BJ (cell line): ENCODE measurements around the gene RGPD4. TPM values are rescaled to one million over a fixed set of nuclear protein-coding genes. Genes with fewer than 3 reads are reported as not detected.

Experiments used
- CTCF ChIA-PET: fragments of 350-600 bp; formaldehyde crosslinking; extraction: SDS; loops from one replicate; lab custom pipeline; 2021; ENCODE audit warnings: antibody characterized with exemption, inconsistent platforms; lab: Yijun Ruan, JAX
- POLR2A ChIA-PET: fragments of 300-600 bp; sonication (Branson Sonifier 250); formaldehyde crosslinking; extraction: SDS; loops from one replicate; lab custom pipeline; 2021; ENCODE audit warnings: antibody characterized with exemption; lab: Charles Lee
- DNase-seq: peaks from one replicate; pipeline ENCODE4 v3.0.0-alpha.2; 2011; ENCODE audit warnings: low read depth
- H3K27me3 ChIP-seq: 2 replicates; pipeline ENCODE4 v1.6.0; 2011; ENCODE audit warnings: low read length; ENCODE audit not compliant: control insufficient read depth, insufficient read depth
- H3K36me3 ChIP-seq: 2 replicates; pipeline ENCODE4 v1.5.1; 2011; ENCODE audit warnings: low read length; ENCODE audit not compliant: control insufficient read depth, insufficient read depth
- H3K4me3 ChIP-seq: 2 replicates; pipeline ENCODE4 v1.5.1; 2011; ENCODE audit warnings: low read depth, mild to moderate bottlenecking, control low read depth, low read length
- polyA plus RNA-seq: library from polyadenylated mRNA; depleted of rRNA; stranded (reverse); fragments of >200 nt; gene quantifications from 2 replicates; pipeline ENCODE4 v1.2.3, GENCODE V29; 2011
- TF ChIP-seq, protein P1 (sequence below): IDR thresholded peaks from 2 replicates; pipeline ENCODE4 v1.5.1; 2011; ENCODE audit warnings: low read depth, mild to moderate bottlenecking, control low read depth, inconsistent platforms, low read length, moderate library complexity; ENCODE audit not compliant: insufficient read depth

Gene RGPD4
- polyA plus RNA-seq, 1 experiment = not detected

- CTCF ChIA-PET = no interaction called here
- H3K36me3 ChIP-seq = no peaks in the 10 kb centered on the region
- H3K4me3 ChIP-seq = no peak overlapping the region
- TF ChIP-seq, protein P1, sequence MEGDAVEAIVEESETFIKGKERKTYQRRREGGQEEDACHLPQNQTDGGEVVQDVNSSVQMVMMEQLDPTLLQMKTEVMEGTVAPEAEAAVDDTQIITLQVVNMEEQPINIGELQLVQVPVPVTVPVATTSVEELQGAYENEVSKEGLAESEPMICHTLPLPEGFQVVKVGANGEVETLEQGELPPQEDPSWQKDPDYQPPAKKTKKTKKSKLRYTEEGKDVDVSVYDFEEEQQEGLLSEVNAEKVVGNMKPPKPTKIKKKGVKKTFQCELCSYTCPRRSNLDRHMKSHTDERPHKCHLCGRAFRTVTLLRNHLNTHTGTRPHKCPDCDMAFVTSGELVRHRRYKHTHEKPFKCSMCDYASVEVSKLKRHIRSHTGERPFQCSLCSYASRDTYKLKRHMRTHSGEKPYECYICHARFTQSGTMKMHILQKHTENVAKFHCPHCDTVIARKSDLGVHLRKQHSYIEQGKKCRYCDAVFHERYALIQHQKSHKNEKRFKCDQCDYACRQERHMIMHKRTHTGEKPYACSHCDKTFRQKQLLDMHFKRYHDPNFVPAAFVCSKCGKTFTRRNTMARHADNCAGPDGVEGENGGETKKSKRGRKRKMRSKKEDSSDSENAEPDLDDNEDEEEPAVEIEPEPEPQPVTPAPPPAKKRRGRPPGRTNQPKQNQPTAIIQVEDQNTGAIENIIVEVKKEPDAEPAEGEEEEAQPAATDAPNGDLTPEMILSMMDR = no peak
- DNase-seq = no peak
- no peaks in the 10 kb centered on the region for H3K27me3 ChIP-seq
- POLR2A ChIA-PET = no interaction called here
Observed at GRCh38 chr2:107804608-107805498, 21.8 kb upstream of the RGPD4 start.

- TF ChIP-seq, protein P1 = no peak
- H3K4me3 ChIP-seq = no peak overlapping the region
- no peak for DNase-seq
- H3K27me3 ChIP-seq = no peaks in the 10 kb centered on the region
- POLR2A ChIA-PET = no interaction called here
- CTCF ChIA-PET = no interaction called here
- H3K36me3 ChIP-seq = no peaks in the 10 kb centered on the region
Observed at GRCh38 chr2:107806901-107807300, 19.8 kb upstream of the RGPD4 start.

GRCh38 chr2:107807988-107808387 is 18.7 kb upstream of the RGPD4 start:
- Histone ChIP-seq H3K36me3 (no peaks in the 10 kb centered on the region), H3K27me3 (no peaks in the 10 kb centered on the region), H3K4me3 (no peak overlapping the region)
- ChIA-PET CTCF (no interaction called here), POLR2A (no interaction called here)
- TF ChIP-seq, protein P1 = no peak
- no peak for DNase-seq

DNA sequence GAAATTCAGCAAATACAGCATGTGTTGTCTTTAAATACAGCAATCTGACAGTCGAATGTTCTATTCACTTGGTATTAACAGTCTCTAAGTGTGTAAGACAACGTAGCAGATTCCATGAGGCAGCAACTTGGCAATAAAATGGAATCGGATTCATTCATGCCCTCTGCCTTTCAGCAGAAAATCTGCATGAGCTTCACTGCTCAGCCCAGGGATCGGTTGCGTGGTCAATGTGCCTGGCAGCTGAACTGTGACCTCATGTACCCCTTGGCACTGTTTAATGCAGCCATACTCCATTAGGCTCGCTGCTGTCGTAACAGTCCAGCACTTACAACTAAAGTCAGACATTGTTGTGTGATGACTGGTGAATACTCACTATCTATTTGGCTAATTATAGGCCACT is 17.7 kb upstream of the RGPD4 start:
- POLR2A ChIA-PET = no interaction called here

DNA sequence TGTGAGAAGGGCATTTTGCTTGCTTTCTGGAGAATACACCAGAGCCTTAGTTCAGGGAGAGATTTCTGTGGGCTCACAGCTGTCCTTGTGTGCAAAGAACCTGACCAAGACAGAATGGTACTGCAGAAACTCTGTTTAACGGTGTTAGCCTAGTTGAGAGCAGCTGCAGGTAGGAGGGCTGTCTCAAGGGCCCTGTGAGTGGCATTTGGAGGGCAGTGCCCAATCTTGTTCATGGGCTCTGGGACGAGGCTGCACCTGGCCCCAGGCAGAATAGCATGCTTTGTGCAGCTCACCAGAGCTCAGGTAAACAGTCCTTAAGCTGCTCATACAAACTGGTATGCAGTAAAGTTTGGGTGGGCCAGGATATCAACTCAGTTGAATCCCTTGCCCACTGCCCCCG is 16.9 kb upstream of the RGPD4 start:
- Histone ChIP-seq H3K36me3 (no peaks in the 10 kb centered on the region), H3K27me3 (no peaks in the 10 kb centered on the region), H3K4me3 (no peak overlapping the region)
- TF ChIP-seq, protein P1 = no peak
- no peak for DNase-seq
- CTCF ChIA-PET = no interaction called here
- POLR2A ChIA-PET = no interaction called here

More for the DNA sequence above, 17.7 kb upstream of the RGPD4 start:
- CTCF ChIA-PET = no interaction called here
- TF ChIP-seq, protein P1 = no peak
- no peak overlapping the region for H3K4me3 ChIP-seq
- no peak for DNase-seq
- H3K27me3 ChIP-seq = no peaks in the 10 kb centered on the region
- H3K36me3 ChIP-seq = no peaks in the 10 kb centered on the region
